GM12878 (cell line): Measurements from ENCODE around the gene MYT1. TPM values are rescaled to one million over a fixed set of nuclear protein-coding genes. Genes with fewer than 3 reads are reported as not detected.

Experiments
- ATAC-seq: fragments of 200-7000 bp; cut with Tn5 transposase; 3 replicates; pipeline ENCODE4 v1.9.1; 2020; ENCODE audit warnings: mild to moderate bottlenecking, moderate library complexity
- BruUV-seq: library from RNA; stranded (reverse); fragments of 400-500 nt; replicated peaks from 2 replicates; lab custom pipeline; 2021; lab: Mats Ljungman, UMichigan
- CTCF ChIA-PET: fragments of 300-600 bp; sonication (Branson Sonifier 250); formaldehyde crosslinking; extraction: SDS; loops from one replicate; lab custom pipeline; 2021; ENCODE audit warnings: inconsistent platforms; lab: Yijun Ruan, JAX
- POLR2A ChIA-PET: fragments of 350-600 bp; formaldehyde crosslinking; extraction: SDS; loops from one replicate; lab custom pipeline; 2021; ENCODE audit warnings: inconsistent platforms; lab: Charles Lee
- RAD21 ChIA-PET: fragments of 300-600 bp; sonication (Branson Sonifier 250); formaldehyde crosslinking; loops from one replicate; lab custom pipeline; 2023; ENCODE audit warnings: antibody characterized with exemption; ENCODE audit not compliant: unreplicated experiment; lab: Charles Lee
- SMC1A ChIA-PET: fragments of 300-600 bp; sonication (Branson Sonifier 250); formaldehyde crosslinking; loops from one replicate; lab custom pipeline; 2023; ENCODE audit not compliant: unreplicated experiment, uncharacterized antibody; lab: Charles Lee
- DNase-seq: peaks from one replicate; pipeline ENCODE4 v3.0.0-alpha.2; 2011; ENCODE audit warnings: low read depth, low spot score
- FAIRE-seq: peaks from 3 replicates; lab custom pipeline; 2011; peaks lifted over from hg19 to GRCh38; lab: Jason Lieb, UNC
- H2AFZ ChIP-seq: 2 replicates; pipeline ENCODE4 v1.6.0; 2011; ENCODE audit warnings: low read depth, low read length, control low read depth; ENCODE audit not compliant: control insufficient read depth
- H3K27ac ChIP-seq: 2 replicates; pipeline ENCODE4 v1.5.1; 2011; ENCODE audit warnings: control low read depth; ENCODE audit not compliant: control insufficient read depth, insufficient read depth
- H3K27me3 ChIP-seq, 2 experiments: replicated peaks in 1 of 2; 2 replicates each; pipeline versions ENCODE4 v1.6.0 to v1.6.1; 2011; ENCODE audit warnings: low read length in 1 of 2; ENCODE audit not compliant: control insufficient read depth in 2 of 2, insufficient read depth in 2 of 2
- H3K36me3 ChIP-seq, 2 experiments: 2 replicates each; pipeline ENCODE4 v1.5.1; 2011; ENCODE audit warnings: low read length in 1 of 2; ENCODE audit not compliant: control insufficient read depth in 2 of 2, insufficient read depth in 2 of 2
- H3K4me1 ChIP-seq: 2 replicates; pipeline ENCODE4 v1.6.1; 2011; ENCODE audit warnings: mild to moderate bottlenecking, low read length, moderate library complexity, mixed read lengths; ENCODE audit not compliant: control insufficient read depth, insufficient read depth
- H3K4me2 ChIP-seq: 2 replicates; pipeline ENCODE4 v1.6.0; 2011; ENCODE audit warnings: control low read depth; ENCODE audit not compliant: control insufficient read depth, insufficient read depth
- H3K4me3 ChIP-seq: fragments of 200-600 bp; sonication (generic); 2 replicates; pipeline ENCODE4 v1.5.1; 2016
- H3K79me2 ChIP-seq: 2 replicates; pipeline ENCODE4 v1.6.0; 2011; ENCODE audit warnings: low read length; ENCODE audit not compliant: control insufficient read depth, insufficient read depth
- H3K9ac ChIP-seq: 2 replicates; pipeline ENCODE4 v1.8.0; 2011; ENCODE audit warnings: low read length, control low read depth, mixed read lengths; ENCODE audit not compliant: control insufficient read depth, insufficient read depth
- H3K9me3 ChIP-seq: replicated peaks from 3 replicates; pipeline ENCODE4 v1.5.1; 2011; ENCODE audit warnings: mild to moderate bottlenecking, low read length; ENCODE audit not compliant: control insufficient read depth, insufficient read depth
- H4K20me1 ChIP-seq: 2 replicates; pipeline ENCODE4 v1.6.0; 2011; ENCODE audit not compliant: control insufficient read depth, insufficient read depth
- CTCF ChIP-seq, 3 experiments: IDR thresholded peaks in 2 of 3; conservative IDR thresholded peaks in 1 of 3; 2 replicates each; pipeline ENCODE4 v1.5.1; 2011; ENCODE audit warnings: low read depth in 3 of 3, low read length in 3 of 3, mild to moderate bottlenecking in 3 of 3, control low read depth in 2 of 3, moderate library complexity in 2 of 3, inconsistent platforms in 1 of 3, mixed read lengths in 1 of 3; ENCODE audit not compliant: control insufficient read depth in 2 of 3, insufficient read depth in 1 of 3; ENCODE audit errors: extremely low read depth in 1 of 3
- KDM1A ChIP-seq: fragments of 200-600 bp; sonication (generic); IDR thresholded peaks from 2 replicates; pipeline ENCODE4 v1.6.1; 2016; ENCODE audit warnings: borderline replicate concordance
- PAX8 ChIP-seq: fragments of 450-650 bp; IDR thresholded peaks from 2 replicates; pipeline ENCODE4 v1.6.1; 2017; ENCODE audit warnings: mild to moderate bottlenecking, moderate library complexity
- SIN3A ChIP-seq: IDR thresholded peaks from 2 replicates; pipeline ENCODE4 v1.6.1; 2012; ENCODE audit warnings: low read depth, low read length, improper control_type of control experiment
- SMC3 ChIP-seq: IDR thresholded peaks from 2 replicates; pipeline ENCODE4 v1.6.1; 2011; ENCODE audit warnings: low read length, improper control_type of control experiment, borderline replicate concordance
- SREBF1 ChIP-seq: IDR thresholded peaks from 2 replicates; pipeline ENCODE4 v1.6.1; 2012; ENCODE audit warnings: mild to moderate bottlenecking, low read length
- TCF7 ChIP-seq: IDR thresholded peaks from 2 replicates; pipeline ENCODE4 v1.6.1; 2014; ENCODE audit warnings: antibody characterized with exemption, borderline replicate concordance
- ZNF592 ChIP-seq: fragments of 450-650 bp; IDR thresholded peaks from 2 replicates; pipeline ENCODE4 v1.6.1; 2017; ENCODE audit warnings: mild to moderate bottlenecking, moderate library complexity
- WGBS: methylation state at CpG from one replicate; pipeline ENCODE4 v1.1.6; 2016; ENCODE audit warnings: low lambda C conversion rate; ENCODE audit not compliant: insufficient replicate concordance, insufficient coverage; ENCODE audit errors: missing lambda C conversion rate; 5-methylcytosine and 5-hydroxymethylcytosine counted together
- in situ Hi-C: fragments of 300-500 bp; cut with MboI; formaldehyde crosslinking; loops from 9 replicates; pipeline ENCODE4 v1.14.3; 2018; ENCODE audit warnings: mixed read lengths
- intact Hi-C: fragments of 100-400 bp; cut with micrococcal nuclease; formaldehyde crosslinking; loops from one replicate; pipeline ENCODE4 v1.14.2; 2022; ENCODE audit not compliant: unreplicated experiment
- polyA plus RNA-seq, 11 experiments: library from polyadenylated mRNA; depleted of rRNA in 4 of 11; unstranded in 6 of 11; stranded (reverse) in 5 of 11; fragments of >200 nt; fragmentation: Nextera tagmentation in 4 of 11; fragmentation: Illumina TruSeq in 1 of 11; extraction: Ambion mirVana in 4 of 11; extraction: Trizol in 1 of 11; gene quantifications; 1 replicate in 1 of 11; 2 replicates in 10 of 11; pipeline versions ENCODE4 v1.2.1 to v1.2.3, GENCODE V29; 2011 to 2016; ENCODE audit warnings: inconsistent platforms in 2 of 11, missing spikeins in 2 of 11, low read depth in 1 of 11
- total RNA-seq, 4 experiments: library from RNA; depleted of rRNA in 3 of 4; stranded (reverse); fragments of >200 nt in 3 of 4; fragmentation: Illumina TruSeq in 1 of 4; extraction: Trizol in 1 of 4; gene quantifications; 2 replicates each; pipeline versions ENCODE4 v1.2.1 to v1.2.3, GENCODE V29; 2013 to 2021

Gene MYT1
- total and polyA plus RNA-seq, 10 of the 15 experiments (the other 5 are each of a cell fraction or from before 2014, with no cell fraction given), result 0.01 to 0.10 TPM; not detected in 8

- no peak overlapping the region for H3K9ac ChIP-seq
- WGBS, result 23% methylated on average over 21 of the region's 21 CpGs
- RAD21 ChIA-PET, result interaction anchor here (0.6 kb wide), 1 partner anchor 601 kb away, joined by 3 read pairs; no protein-coding TSS in a partner anchor
These were observed 24.8 kb upstream of the MYT1 start for GRCh38 chr20:64139199-64140060.

More at GRCh38 chr20:64139199-64140060, 24.8 kb upstream of the MYT1 start:
- Histone ChIP-seq H3K4me3 (no peak overlapping the region), H3K9me3 (no peaks in the 10 kb centered on the region; the same call in 1 of the 3 replicates), H3K27ac (no peak overlapping the region), H2AFZ (no peak overlapping the region), H4K20me1 (no peaks in the 10 kb centered on the region), H3K4me2 (no peak overlapping the region), H3K79me2 (no peaks in the 10 kb centered on the region), H3K36me3 (no peaks in the 10 kb centered on the region), H3K4me1 (no peaks in the 10 kb centered on the region), H3K27me3 (peaks cover 1 to 4% of the 10 kb centered on the region in 2 experiments)
- no peak for DNase-seq
- POLR2A ChIA-PET, result no interaction called here
- no peak for ATAC-seq
- no peak for TF ChIP-seq CTCF (IDR thresholded peaks at IDR 0.05 in 2 of 3, conservative IDR thresholded peaks at IDR 0.05 in 1 of 3; ENCODE audit: control insufficient read depth in 2 of 3, extremely low read depth in 1 of 3, insufficient read depth in 1 of 3, low read depth in 3 of 3, low read length in 3 of 3)
- no peak for TF ChIP-seq PAX8
- TF ChIP-seq SMC3, result no peak
- TF ChIP-seq SIN3A, result no peak
- TF ChIP-seq KDM1A, result no peak
- TF ChIP-seq ZNF592, result no peak
- no peak for TF ChIP-seq SREBF1
- TF ChIP-seq TCF7, result no peak
- BruUV-seq, result no TSS peak
- CTCF ChIA-PET, result no interaction called here
- in situ Hi-C loops, result no loop called here
- FAIRE-seq, result no peak
- SMC1A ChIA-PET, result interaction anchor here (0.9 kb wide), 1 partner anchor 476 kb away, joined by 4 read pairs; no protein-coding TSS in a partner anchor
- intact Hi-C loops, result no loop called here
